ENCODE data around the gene MRPS9.

DNA sequence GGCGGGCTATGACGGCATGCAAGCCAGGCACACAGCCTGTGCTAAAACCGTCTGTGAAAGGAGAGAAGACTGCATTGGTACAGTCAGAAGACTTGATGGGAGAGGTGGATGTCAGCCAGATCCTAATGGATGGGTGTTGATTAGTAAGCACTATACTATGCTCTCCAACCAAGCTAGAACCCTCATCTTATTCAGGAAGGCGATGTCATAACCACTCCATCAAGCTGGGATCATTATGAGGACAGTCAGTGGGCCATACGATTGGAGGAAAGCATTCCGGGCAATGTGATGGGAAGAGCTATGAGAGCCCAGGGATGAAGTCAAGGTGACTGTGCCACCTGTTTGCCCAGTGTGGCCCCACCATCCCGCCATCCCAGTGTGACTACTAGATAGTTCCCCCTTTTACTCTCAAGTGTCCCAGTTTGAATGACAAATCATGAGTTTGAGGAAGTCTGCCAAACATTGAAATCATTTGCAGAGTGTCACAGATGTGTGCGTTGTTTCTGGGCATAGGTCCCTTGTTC lies 66.4 kb downstream of the MRPS9 start:
- TF ChIP-seq, protein P1, sequence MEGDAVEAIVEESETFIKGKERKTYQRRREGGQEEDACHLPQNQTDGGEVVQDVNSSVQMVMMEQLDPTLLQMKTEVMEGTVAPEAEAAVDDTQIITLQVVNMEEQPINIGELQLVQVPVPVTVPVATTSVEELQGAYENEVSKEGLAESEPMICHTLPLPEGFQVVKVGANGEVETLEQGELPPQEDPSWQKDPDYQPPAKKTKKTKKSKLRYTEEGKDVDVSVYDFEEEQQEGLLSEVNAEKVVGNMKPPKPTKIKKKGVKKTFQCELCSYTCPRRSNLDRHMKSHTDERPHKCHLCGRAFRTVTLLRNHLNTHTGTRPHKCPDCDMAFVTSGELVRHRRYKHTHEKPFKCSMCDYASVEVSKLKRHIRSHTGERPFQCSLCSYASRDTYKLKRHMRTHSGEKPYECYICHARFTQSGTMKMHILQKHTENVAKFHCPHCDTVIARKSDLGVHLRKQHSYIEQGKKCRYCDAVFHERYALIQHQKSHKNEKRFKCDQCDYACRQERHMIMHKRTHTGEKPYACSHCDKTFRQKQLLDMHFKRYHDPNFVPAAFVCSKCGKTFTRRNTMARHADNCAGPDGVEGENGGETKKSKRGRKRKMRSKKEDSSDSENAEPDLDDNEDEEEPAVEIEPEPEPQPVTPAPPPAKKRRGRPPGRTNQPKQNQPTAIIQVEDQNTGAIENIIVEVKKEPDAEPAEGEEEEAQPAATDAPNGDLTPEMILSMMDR (conservative IDR thresholded peaks at IDR 0.05; ENCODE audit: low read depth, low read length) = no peak
- TF ChIP-seq EZH2 (IDR thresholded peaks at IDR 0.05; ENCODE audit: borderline replicate concordance, low read depth, low read length, poor library complexity, severe bottlenecking) = no peak

Data from A673 (cell line).